Measurements from ENCODE around the gene SHISAL2A. TPM values are rescaled to one million over a fixed set of nuclear protein-coding genes. Genes with fewer than 3 reads are reported as not detected.

Gene SHISAL2A
- total RNA-seq, 1 donor = not detected

- Histone ChIP-seq H4K20me1 (ENCODE audit: insufficient read depth, low read length) (no peaks in the 10 kb centered on the region), H3K79me2 (ENCODE audit: insufficient read depth, low read length) (no peaks in the 10 kb centered on the region), H3K27me3 (ENCODE audit: insufficient read depth, low read length) (no peaks in the 10 kb centered on the region), H3K4me1 (ENCODE audit: insufficient read depth, low read length) (peaks cover 27% of the 10 kb centered on the region), H3K9me3 (ENCODE audit: low read depth, low read length) (no peaks in the 10 kb centered on the region), H3K27ac (ENCODE audit: low read depth, low read length) (peak overlapping the region; percentile 72), H3K4me2 (ENCODE audit: insufficient read depth, low read length) (no peak overlapping the region), H3K4me3 (ENCODE audit: insufficient read depth, low read length) (no peak overlapping the region), H3K36me3 (ENCODE audit: insufficient read depth, low read length) (no peaks in the 10 kb centered on the region), H2AFZ (ENCODE audit: low read length) (no peak overlapping the region)
- no peak for DNase-seq (ENCODE audit: insufficient read length, low spot score, missing footprints)
- no peak for TF ChIP-seq CTCF (IDR thresholded peaks at IDR 0.05; ENCODE audit: extremely low read depth, low read depth, low read length)
Observed at GRCh38 chr1:52670604-52671003, 37.6 kb downstream of the SHISAL2A start.

GRCh38 chr1:52672946-52673345 lies 40.0 kb downstream of the SHISAL2A start:
- no peak for DNase-seq (ENCODE audit: insufficient read length, low spot score, missing footprints)
- Histone ChIP-seq H4K20me1 (ENCODE audit: insufficient read depth, low read length) (no peaks in the 10 kb centered on the region), H2AFZ (ENCODE audit: low read length) (peak overlapping the region; percentile 79), H3K36me3 (ENCODE audit: insufficient read depth, low read length) (no peaks in the 10 kb centered on the region), H3K4me2 (ENCODE audit: insufficient read depth, low read length) (no peak overlapping the region), H3K9me3 (ENCODE audit: low read depth, low read length) (no peaks in the 10 kb centered on the region), H3K27ac (ENCODE audit: low read depth, low read length) (no peak overlapping the region), H3K4me3 (ENCODE audit: insufficient read depth, low read length) (no peak overlapping the region), H3K27me3 (ENCODE audit: insufficient read depth, low read length) (no peaks in the 10 kb centered on the region), H3K79me2 (ENCODE audit: insufficient read depth, low read length) (no peaks in the 10 kb centered on the region), H3K4me1 (ENCODE audit: insufficient read depth, low read length) (peaks cover 27% of the 10 kb centered on the region)
- TF ChIP-seq CTCF (IDR thresholded peaks at IDR 0.05; ENCODE audit: extremely low read depth, low read depth, low read length) = no peak

- DNase-seq (ENCODE audit: insufficient read length, low spot score, missing footprints) = no peak
- Histone ChIP-seq H3K27ac (ENCODE audit: low read depth, low read length) (no peak overlapping the region), H2AFZ (ENCODE audit: low read length) (no peak overlapping the region)
Observed at GRCh38 chr1:52673513-52673912, 40.5 kb downstream of the SHISAL2A start.

More at GRCh38 chr1:52673513-52673912, 40.5 kb downstream of the SHISAL2A start:
- Histone ChIP-seq H3K4me1 (ENCODE audit: insufficient read depth, low read length) (peaks cover 21% of the 10 kb centered on the region), H3K4me2 (ENCODE audit: insufficient read depth, low read length) (no peak overlapping the region), H3K27me3 (ENCODE audit: insufficient read depth, low read length) (no peaks in the 10 kb centered on the region), H4K20me1 (ENCODE audit: insufficient read depth, low read length) (no peaks in the 10 kb centered on the region), H3K4me3 (ENCODE audit: insufficient read depth, low read length) (no peak overlapping the region), H3K79me2 (ENCODE audit: insufficient read depth, low read length) (no peaks in the 10 kb centered on the region), H3K36me3 (ENCODE audit: insufficient read depth, low read length) (no peaks in the 10 kb centered on the region), H3K9me3 (ENCODE audit: low read depth, low read length) (no peaks in the 10 kb centered on the region)
- no peak for TF ChIP-seq CTCF (IDR thresholded peaks at IDR 0.05; ENCODE audit: extremely low read depth, low read depth, low read length)
